Neuron (in vitro differentiated cells): Measurements from ENCODE around the gene LRRC14B.

ENCODE experiments used
- H2AFZ ChIP-seq: one replicate; pipeline ENCODE4 v1.6.1; 2013; ENCODE audit warnings: low read depth, mild to moderate bottlenecking, inconsistent platforms, low read length, moderate library complexity
- H3K27me3 ChIP-seq: one replicate; pipeline ENCODE4 v1.6.1; 2013; ENCODE audit warnings: low read length; ENCODE audit not compliant: insufficient read depth
- H3K36me3 ChIP-seq: one replicate; pipeline ENCODE4 v1.6.1; 2013; ENCODE audit warnings: low read length; ENCODE audit not compliant: insufficient read depth
- H3K4me1 ChIP-seq: one replicate; pipeline ENCODE4 v1.6.1; 2013; ENCODE audit warnings: low read length; ENCODE audit not compliant: insufficient read depth
- H3K4me3 ChIP-seq: 2 replicates; pipeline ENCODE4 v1.5.1; 2013; ENCODE audit warnings: mild to moderate bottlenecking, low read length, moderate library complexity
- H3K9me3 ChIP-seq: one replicate; pipeline ENCODE4 v1.6.1; 2013; ENCODE audit warnings: low read length

The LRRC14B gene

GRCh38 chr5:185095-186070 is 5.9 kb upstream of the LRRC14B start:
- H2AFZ ChIP-seq = no peak overlapping the region
- no peak overlapping the region for H3K4me3 ChIP-seq
- no peaks in the 10 kb centered on the region for H3K9me3 ChIP-seq
- peaks cover 14% of the 10 kb centered on the region for H3K4me1 ChIP-seq
- no peaks in the 10 kb centered on the region for H3K27me3 ChIP-seq
- peaks cover 36% of the 10 kb centered on the region for H3K36me3 ChIP-seq

GRCh38 chr5:186091-187041 is 4.9 kb upstream of the LRRC14B start:
- no peak overlapping the region for H3K4me3 ChIP-seq

GRCh38 chr5:187042-187431 is 4.3 kb upstream of the LRRC14B start:
- Histone ChIP-seq H2AFZ (no peak overlapping the region), H3K9me3 (no peaks in the 10 kb centered on the region), H3K36me3 (peaks cover 22% of the 10 kb centered on the region)

More at GRCh38 chr5:186091-187041, 4.9 kb upstream of the LRRC14B start:
- no peak overlapping the region for H2AFZ ChIP-seq
- H3K9me3 ChIP-seq = no peaks in the 10 kb centered on the region
- no peaks in the 10 kb centered on the region for H3K27me3 ChIP-seq
- H3K4me1 ChIP-seq = peaks cover 17% of the 10 kb centered on the region
- H3K36me3 ChIP-seq = peaks cover 29% of the 10 kb centered on the region

GRCh38 chr5:187617-188451 is 3.5 kb upstream of the LRRC14B start:
- Histone ChIP-seq H3K4me1 (peaks cover 17% of the 10 kb centered on the region), H3K36me3 (peaks cover 14% of the 10 kb centered on the region), H2AFZ (no peak overlapping the region), H3K4me3 (no peak overlapping the region), H3K27me3 (no peaks in the 10 kb centered on the region), H3K9me3 (no peaks in the 10 kb centered on the region)

More at GRCh38 chr5:187042-187431, 4.3 kb upstream of the LRRC14B start:
- H3K27me3 ChIP-seq = no peaks in the 10 kb centered on the region
- H3K4me3 ChIP-seq = no peak overlapping the region
- peaks cover 17% of the 10 kb centered on the region for H3K4me1 ChIP-seq

- peaks cover 17% of the 10 kb centered on the region for H3K4me1 ChIP-seq
- no peaks in the 10 kb centered on the region for H3K9me3 ChIP-seq
- H3K4me3 ChIP-seq = no peak overlapping the region
- H3K36me3 ChIP-seq = peaks cover 9% of the 10 kb centered on the region
- H3K27me3 ChIP-seq = no peaks in the 10 kb centered on the region
- no peak overlapping the region for H2AFZ ChIP-seq
These were observed 2.5 kb upstream of the LRRC14B start for GRCh38 chr5:188488-189481.

GRCh38 chr5:189486-189885 is 1.8 kb upstream of the LRRC14B start:
- peaks cover 6% of the 10 kb centered on the region for H3K36me3 ChIP-seq
- no peaks in the 10 kb centered on the region for H3K27me3 ChIP-seq
- no peaks in the 10 kb centered on the region for H3K9me3 ChIP-seq

GRCh38 chr5:189976-190365 is 1.3 kb upstream of the LRRC14B start:
- H3K36me3 ChIP-seq = peaks cover 5% of the 10 kb centered on the region
- H3K4me3 ChIP-seq = no peak overlapping the region
- H3K27me3 ChIP-seq = no peaks in the 10 kb centered on the region
- H3K9me3 ChIP-seq = no peaks in the 10 kb centered on the region
- no peak overlapping the region for H2AFZ ChIP-seq
- H3K4me1 ChIP-seq = peaks cover 17% of the 10 kb centered on the region

More at GRCh38 chr5:189486-189885, 1.8 kb upstream of the LRRC14B start:
- Histone ChIP-seq H2AFZ (no peak overlapping the region), H3K4me3 (no peak overlapping the region), H3K4me1 (peaks cover 17% of the 10 kb centered on the region)

GRCh38 chr5:190366-191035 is 794 bp upstream of the LRRC14B start:
- peaks cover 17% of the 10 kb centered on the region for H3K4me1 ChIP-seq
- H3K4me3 ChIP-seq = no peak overlapping the region

GRCh38 chr5:191949-192690 is 825 bp downstream of the LRRC14B start:
- H3K4me3 ChIP-seq = no peak overlapping the region

More at GRCh38 chr5:190366-191035, 794 bp upstream of the LRRC14B start:
- no peak overlapping the region for H2AFZ ChIP-seq
- no peaks in the 10 kb centered on the region for H3K27me3 ChIP-seq
- H3K9me3 ChIP-seq = no peaks in the 10 kb centered on the region
- H3K36me3 ChIP-seq = peaks cover under 1% of the 10 kb centered on the region

GRCh38 chr5:192691-192969 is 1.3 kb downstream of the LRRC14B start:
- H2AFZ ChIP-seq = no peak overlapping the region
- H3K4me3 ChIP-seq = no peak overlapping the region
- no peaks in the 10 kb centered on the region for H3K27me3 ChIP-seq
- H3K9me3 ChIP-seq = no peaks in the 10 kb centered on the region
- peaks cover 20% of the 10 kb centered on the region for H3K4me1 ChIP-seq
- no peaks in the 10 kb centered on the region for H3K36me3 ChIP-seq

More at GRCh38 chr5:191949-192690, 825 bp downstream of the LRRC14B start:
- no peak overlapping the region for H2AFZ ChIP-seq
- no peaks in the 10 kb centered on the region for H3K36me3 ChIP-seq
- H3K27me3 ChIP-seq = no peaks in the 10 kb centered on the region
- H3K9me3 ChIP-seq = no peaks in the 10 kb centered on the region
- H3K4me1 ChIP-seq = peaks cover 19% of the 10 kb centered on the region
